Activated naive CD8-positive, alpha-beta T cell treated with anti-CD3 and anti-CD28 coated beads, Interleukin-2, amount 10 ng/mL, durations not matched to agents 7 days and 5 days (primary cell): ENCODE results near the gene TAF13. TPM values are rescaled to one million over a fixed set of nuclear protein-coding genes. Genes with fewer than 3 reads are reported as not detected.

ENCODE experiments used
- ATAC-seq: fragments of 150-1000 bp; cut with Tn5 transposase; one replicate; pipeline ENCODE4 v1.10.0; 2021; ENCODE audit warnings: low read depth, moderate library complexity
- POLR2A ChIA-PET: fragments of 350-600 bp; sonication (Branson Sonifier 250); formaldehyde crosslinking; loops from one replicate; lab custom pipeline; 2021; ENCODE audit warnings: antibody characterized with exemption; lab: Charles Lee
- DNase-seq: peaks from one replicate; pipeline ENCODE4 v3.0.0; 2021
- H3K27ac Mint-ChIP-seq: one replicate; pipeline ENCODE4 v1.8.0; 2022; ENCODE audit warnings: mild to moderate bottlenecking, mixed read lengths
- H3K27me3 Mint-ChIP-seq: one replicate; pipeline ENCODE4 v1.8.0; 2022; ENCODE audit warnings: mild to moderate bottlenecking, moderate library complexity, mixed read lengths
- H3K36me3 Mint-ChIP-seq: one replicate; pipeline ENCODE4 v1.8.0; 2021; ENCODE audit warnings: mild to moderate bottlenecking, mixed read lengths
- H3K4me1 Mint-ChIP-seq: one replicate; pipeline ENCODE4 v1.8.0; 2021; ENCODE audit warnings: mixed read lengths
- H3K4me3 Mint-ChIP-seq: one replicate; pipeline ENCODE4 v1.8.0; 2022; ENCODE audit warnings: mild to moderate bottlenecking, moderate library complexity, mixed read lengths
- H3K9me3 Mint-ChIP-seq: one replicate; pipeline ENCODE4 v1.8.0; 2021; ENCODE audit warnings: mixed read lengths
- total RNA-seq, 2 experiments: library from RNA; stranded (reverse); gene quantifications; one replicate each; pipeline ENCODE4 v1.2.3, GENCODE V29; 2021

TAF13 gene, protein sequence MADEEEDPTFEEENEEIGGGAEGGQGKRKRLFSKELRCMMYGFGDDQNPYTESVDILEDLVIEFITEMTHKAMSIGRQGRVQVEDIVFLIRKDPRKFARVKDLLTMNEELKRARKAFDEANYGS
- 10 to 100 TPM; 17.3 to 19.0 TPM for total RNA-seq

DNA sequence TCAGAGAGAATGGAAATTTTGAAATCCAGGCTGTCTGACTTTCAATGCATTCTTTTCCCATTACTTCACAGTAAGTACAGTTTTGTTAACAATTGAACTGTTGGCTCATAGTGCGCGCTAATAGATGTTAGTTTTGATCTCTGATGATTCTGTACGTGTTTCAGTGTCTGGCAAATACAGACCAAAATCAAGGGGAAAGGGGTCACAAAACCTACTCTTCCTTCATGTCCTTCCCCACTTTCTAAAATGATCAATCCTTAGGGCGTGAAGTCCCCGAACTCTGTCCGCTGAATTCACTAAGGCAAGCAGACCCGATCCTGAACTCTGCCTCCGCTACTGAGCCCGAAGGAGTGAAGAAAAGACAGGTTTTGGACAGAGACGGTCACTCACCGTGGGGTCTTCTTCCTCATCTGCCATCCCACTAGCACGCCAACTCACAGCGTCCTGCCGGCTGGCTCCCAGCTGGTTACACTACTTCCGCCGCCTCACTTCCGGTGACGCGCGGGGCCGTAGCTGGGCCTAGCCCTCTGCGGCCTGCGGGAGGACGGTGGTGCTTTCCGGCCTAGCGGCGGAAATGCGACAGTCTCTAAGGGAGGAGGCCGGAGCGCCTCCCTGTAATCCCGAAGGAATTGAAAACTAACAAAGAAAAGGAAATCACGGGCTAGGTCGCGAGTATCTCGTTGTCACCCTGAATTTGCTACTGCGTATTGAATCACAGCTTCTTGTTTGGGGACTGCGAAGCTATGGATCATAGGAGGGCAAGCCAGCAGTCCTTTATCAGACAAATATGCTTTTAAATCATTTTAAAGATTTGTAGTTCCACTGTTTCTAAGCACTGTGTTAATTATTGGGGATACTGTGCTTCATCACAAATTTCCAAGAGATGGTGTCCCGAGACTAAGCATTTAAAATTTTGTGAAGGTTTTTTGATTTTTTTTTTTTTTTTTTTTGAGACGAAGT, at the start of gene TAF13:
Gene TAF13 (minus strand): TSS at position 473 of the 960 bp plus-strand sequence. CDS start 56 bp downstream, at position 417.
- POLR2A ChIA-PET: interaction anchor here (0.6 to 2.7 kb wide), 8 partner anchors 9 to 463 kb away, joined by 3 to 31 read pairs (median 6); partner anchors contain the start of genes CLCC1, TMEM167B and WDR47
- Mint-ChIP-seq H3K27me3 (no peaks in the 10 kb centered on the region), H3K4me3 (peak within 1 kb of the TSS; percentile 97), H3K36me3 (peaks cover 6% of the 10 kb centered on the region), H3K9me3 (no peaks in the 10 kb centered on the region), H3K27ac (peak within 1 kb of the TSS; percentile 97), H3K4me1 (peaks cover 8% of the 10 kb centered on the region)
- ATAC-seq (peak; percentile 99), DNase-seq (peak; percentile 89)

DNA sequence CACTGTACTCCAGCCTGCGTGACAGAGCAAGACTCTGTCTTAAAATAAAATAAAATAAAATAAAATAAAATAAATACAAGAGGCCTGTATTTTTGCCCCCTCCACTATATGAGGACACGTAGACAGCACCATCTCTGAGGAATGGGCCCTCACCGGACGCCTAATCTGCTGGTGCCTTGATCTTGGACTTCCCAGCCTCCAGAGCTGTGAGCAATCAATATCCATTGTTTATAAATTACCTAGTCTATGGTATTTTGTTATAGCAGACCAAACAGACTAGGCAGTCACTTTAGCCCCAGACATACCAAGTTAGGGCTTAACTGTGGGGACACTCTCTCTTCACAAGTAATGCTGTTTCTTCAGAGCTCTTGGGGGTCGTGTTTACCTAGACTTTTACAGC, 44.6 kb upstream of the TAF13 start:
- POLR2A ChIA-PET: interaction anchor here (1.0 kb wide), 1 partner anchor 10 kb away, joined by 4 read pairs; no protein-coding TSS in a partner anchor

DNA sequence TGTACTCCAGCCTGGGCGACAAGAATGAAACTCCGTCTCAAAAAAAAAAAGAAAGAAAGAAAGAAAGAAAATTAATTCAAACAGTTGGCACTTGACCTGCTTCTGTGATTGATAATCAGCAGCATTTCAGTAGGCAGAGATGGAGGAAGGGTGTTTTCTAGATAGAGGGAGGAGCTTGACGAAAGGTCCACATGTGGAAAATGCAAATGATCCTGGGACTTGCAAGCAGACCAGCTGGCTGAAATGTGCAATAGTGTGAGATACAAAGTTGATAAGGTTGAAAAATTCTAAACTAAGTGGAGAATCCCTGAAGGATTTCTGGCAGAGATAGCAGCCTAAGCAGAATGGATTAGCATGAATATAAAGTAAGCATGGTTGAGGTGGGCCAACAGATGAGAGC, 42.3 kb upstream of the TAF13 start:
- peaks cover 8% of the 10 kb centered on the region for H3K27me3 Mint-ChIP-seq
- H3K9me3 Mint-ChIP-seq: no peaks in the 10 kb centered on the region
- H3K4me3 Mint-ChIP-seq: no peak overlapping the region
- H3K36me3 Mint-ChIP-seq: no peaks in the 10 kb centered on the region
- ATAC-seq (no peak), DNase-seq (no peak)
- peaks cover 15% of the 10 kb centered on the region for H3K4me1 Mint-ChIP-seq
- no peak overlapping the region for H3K27ac Mint-ChIP-seq
- POLR2A ChIA-PET: no interaction called here

More for the DNA sequence above, 44.6 kb upstream of the TAF13 start:
- Mint-ChIP-seq H3K4me3 (no peak overlapping the region), H3K4me1 (no peaks in the 10 kb centered on the region), H3K9me3 (no peaks in the 10 kb centered on the region), H3K36me3 (no peaks in the 10 kb centered on the region), H3K27ac (no peak overlapping the region), H3K27me3 (no peaks in the 10 kb centered on the region)
- no peak for ATAC-seq
- no peak for DNase-seq

DNA sequence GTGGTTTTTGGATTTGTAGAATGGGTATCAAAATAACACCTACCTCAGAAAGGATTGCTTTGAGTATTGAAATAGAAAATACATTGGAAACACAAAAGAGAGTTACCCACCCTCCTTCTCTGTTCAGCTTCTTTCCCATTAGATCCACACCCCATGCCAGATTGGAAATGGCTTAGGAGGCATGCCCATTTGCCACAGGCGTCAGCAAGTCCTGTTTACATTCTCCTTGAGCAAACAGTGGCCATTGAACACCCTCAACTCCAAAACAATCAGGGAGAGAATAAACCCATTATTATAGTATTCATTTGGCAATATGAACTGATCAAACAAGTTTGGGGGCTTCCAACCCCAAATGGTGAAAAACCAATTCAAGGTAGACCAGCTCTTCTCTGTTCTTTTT, 40.5 kb upstream of the TAF13 start:
- ATAC-seq (no peak), DNase-seq (no peak)
- Mint-ChIP-seq H3K27ac (no peak overlapping the region), H3K27me3 (peaks cover 18% of the 10 kb centered on the region), H3K36me3 (no peaks in the 10 kb centered on the region), H3K4me1 (peaks cover 27% of the 10 kb centered on the region), H3K4me3 (no peak overlapping the region), H3K9me3 (no peaks in the 10 kb centered on the region)
- POLR2A ChIA-PET: interaction anchor here (1.0 kb wide), 1 partner anchor 16 kb away, joined by 3 read pairs; no protein-coding TSS in a partner anchor

DNA sequence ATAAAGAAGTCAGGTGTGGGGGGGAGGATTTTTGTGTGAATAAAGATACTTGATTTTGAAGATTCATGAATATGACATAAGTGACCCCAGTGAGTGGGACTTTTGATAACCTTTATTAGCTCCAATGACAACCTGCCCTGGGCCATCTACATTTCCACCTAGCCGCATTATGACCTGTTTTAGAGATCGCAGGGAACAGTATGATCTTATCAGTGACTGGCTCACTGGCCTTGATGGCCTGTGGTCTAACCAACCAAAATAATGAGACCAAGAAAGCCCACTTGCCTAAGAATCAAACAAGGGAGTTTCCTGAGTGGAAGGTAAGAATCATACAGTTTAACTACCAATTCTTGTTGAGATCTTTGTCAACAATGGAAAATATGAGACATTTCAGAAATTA, 39.9 kb upstream of the TAF13 start:
- POLR2A ChIA-PET: interaction anchor here (1.0 to 6.3 kb wide), 2 partner anchors 16 kb away, joined by 3 to 53 read pairs; no protein-coding TSS in a partner anchor
- Mint-ChIP-seq H3K9me3 (no peaks in the 10 kb centered on the region), H3K27ac (no peak overlapping the region), H3K36me3 (no peaks in the 10 kb centered on the region), H3K4me1 (peaks cover 27% of the 10 kb centered on the region), H3K4me3 (no peak overlapping the region), H3K27me3 (peaks cover 18% of the 10 kb centered on the region)
- ATAC-seq (no peak), DNase-seq (no peak)

DNA sequence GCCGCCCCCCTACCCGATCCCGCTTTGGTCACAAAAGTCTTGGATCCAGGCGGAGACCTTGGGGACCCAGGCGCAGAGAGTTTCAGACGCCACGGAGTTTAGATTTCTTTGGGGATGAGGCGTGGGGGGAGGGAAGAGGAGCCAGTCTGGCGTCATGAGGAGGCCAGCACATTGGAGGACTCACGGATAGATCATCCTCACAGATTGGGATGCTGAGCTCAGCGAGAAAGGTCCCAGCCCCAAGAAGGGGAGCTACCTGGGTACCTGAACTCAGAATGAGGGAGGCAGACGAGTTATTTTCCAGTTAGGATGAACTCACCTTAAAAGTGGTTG, 38.5 kb upstream of the TAF13 start:
- POLR2A ChIA-PET: interaction anchor here (6.3 kb wide), 1 partner anchor 14 kb away, joined by 53 read pairs; no protein-coding TSS in a partner anchor
- H3K27ac Mint-ChIP-seq: no peak overlapping the region
- ATAC-seq: no peak

DNA sequence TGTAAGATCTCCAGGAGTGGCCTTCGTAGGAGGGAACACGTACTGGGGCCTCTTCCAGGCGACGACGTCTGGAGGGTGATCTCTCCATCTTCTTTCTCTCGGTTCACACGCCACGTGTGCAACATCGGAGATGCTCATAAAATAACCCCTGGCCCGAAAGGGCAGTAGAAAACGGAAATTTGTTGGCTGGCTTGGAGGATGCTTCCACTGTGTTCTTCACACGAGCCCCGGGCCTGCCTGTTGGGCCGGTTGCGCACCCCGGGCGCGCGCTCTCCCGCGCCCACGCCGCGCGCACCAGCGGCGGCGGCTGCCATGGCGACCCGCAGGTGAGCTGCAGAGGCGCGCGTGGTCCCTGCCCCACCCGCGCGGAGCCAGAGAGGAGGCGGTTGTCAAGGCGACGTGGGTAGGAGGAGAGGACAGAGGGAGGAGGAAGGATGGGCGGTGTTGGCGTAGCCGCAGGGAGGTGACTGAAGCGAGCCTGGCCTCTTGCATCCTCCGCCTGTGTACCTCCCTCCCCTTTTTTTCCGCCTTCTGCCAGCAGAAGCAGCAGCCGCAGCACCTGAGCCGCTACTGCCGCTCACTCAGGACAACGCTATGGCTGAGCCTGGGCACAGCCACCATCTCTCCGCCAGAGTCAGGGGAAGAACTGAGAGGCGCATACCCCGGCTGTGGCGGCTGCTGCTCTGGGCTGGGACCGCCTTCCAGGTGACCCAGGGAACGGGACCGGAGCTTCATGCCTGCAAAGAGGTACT, 38.0 kb upstream of the TAF13 start, which contains the start of gene ELAPOR1:
Gene ELAPOR1 (plus strand): TSS at position 526 of the 752 bp plus-strand sequence. CDS start 69 bp downstream, at position 595.
- Mint-ChIP-seq H3K27me3 (peaks cover 18% of the 10 kb centered on the region), H3K4me3 (peak within 1 kb of the TSS; percentile 86), H3K27ac (peak within 1 kb of the TSS; percentile 37), H3K4me1 (peaks cover 36% of the 10 kb centered on the region), H3K36me3 (no peaks in the 10 kb centered on the region), H3K9me3 (no peaks in the 10 kb centered on the region)
- POLR2A ChIA-PET: interaction anchor here (1.9 to 6.3 kb wide), 2 partner anchors 14 to 421 kb away, joined by 5 to 53 read pairs; partner anchors contain the start of gene PRPF38B
- DNase-seq (peak; percentile 79), ATAC-seq (peak; percentile 89)

More for the DNA sequence above, 38.5 kb upstream of the TAF13 start:
- Mint-ChIP-seq H3K4me3 (peak overlapping the region; percentile 82), H3K36me3 (no peaks in the 10 kb centered on the region), H3K9me3 (no peaks in the 10 kb centered on the region), H3K4me1 (peaks cover 36% of the 10 kb centered on the region), H3K27me3 (peaks cover 18% of the 10 kb centered on the region)
- DNase-seq: no peak

DNA sequence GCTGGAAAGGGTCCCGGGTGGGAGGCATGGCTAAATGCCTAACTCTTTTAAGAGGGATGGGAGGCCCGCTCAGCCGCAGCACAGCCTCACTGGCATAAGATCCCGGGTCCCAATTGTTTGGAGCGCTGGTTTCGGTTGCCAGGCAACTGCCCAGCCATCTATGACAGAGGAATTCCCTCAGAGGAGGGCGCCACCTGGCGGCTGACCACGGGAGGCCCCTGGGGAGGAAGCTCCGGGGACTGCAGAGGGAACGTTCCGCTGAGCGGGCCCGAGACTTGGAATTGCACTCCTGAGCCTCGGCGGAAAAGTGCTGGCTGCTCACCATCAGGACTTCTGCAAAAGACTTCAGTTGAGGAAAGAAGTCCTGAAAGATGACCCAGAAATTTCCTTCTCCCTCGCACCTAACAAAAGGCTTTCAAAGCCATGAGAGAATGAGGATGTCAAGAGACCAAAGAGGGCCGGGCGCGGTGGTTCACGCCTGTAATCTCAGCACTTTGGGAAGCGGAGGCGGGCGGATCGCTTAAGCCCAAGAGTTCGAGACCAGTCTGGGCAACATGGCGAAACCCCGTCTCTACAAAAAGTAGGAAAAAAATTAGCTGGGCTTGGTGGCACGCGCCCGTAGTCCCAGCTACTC, 37.0 kb upstream of the TAF13 start:
- DNase-seq (peak; percentile 93), ATAC-seq (peak; percentile 60)
- peak overlapping the region; percentile 86 for H3K4me3 Mint-ChIP-seq
- POLR2A ChIA-PET: interaction anchor here (0.6 to 6.3 kb wide), 5 partner anchors 13 to 466 kb away, joined by 3 to 53 read pairs (median 4); partner anchors contain the start of gene PRPF38B
- peaks cover 36% of the 10 kb centered on the region for H3K4me1 Mint-ChIP-seq
- H3K9me3 Mint-ChIP-seq: no peaks in the 10 kb centered on the region
- H3K27ac Mint-ChIP-seq: peak overlapping the region; percentile 37
- no peaks in the 10 kb centered on the region for H3K36me3 Mint-ChIP-seq
- H3K27me3 Mint-ChIP-seq: peaks cover 22% of the 10 kb centered on the region

DNA sequence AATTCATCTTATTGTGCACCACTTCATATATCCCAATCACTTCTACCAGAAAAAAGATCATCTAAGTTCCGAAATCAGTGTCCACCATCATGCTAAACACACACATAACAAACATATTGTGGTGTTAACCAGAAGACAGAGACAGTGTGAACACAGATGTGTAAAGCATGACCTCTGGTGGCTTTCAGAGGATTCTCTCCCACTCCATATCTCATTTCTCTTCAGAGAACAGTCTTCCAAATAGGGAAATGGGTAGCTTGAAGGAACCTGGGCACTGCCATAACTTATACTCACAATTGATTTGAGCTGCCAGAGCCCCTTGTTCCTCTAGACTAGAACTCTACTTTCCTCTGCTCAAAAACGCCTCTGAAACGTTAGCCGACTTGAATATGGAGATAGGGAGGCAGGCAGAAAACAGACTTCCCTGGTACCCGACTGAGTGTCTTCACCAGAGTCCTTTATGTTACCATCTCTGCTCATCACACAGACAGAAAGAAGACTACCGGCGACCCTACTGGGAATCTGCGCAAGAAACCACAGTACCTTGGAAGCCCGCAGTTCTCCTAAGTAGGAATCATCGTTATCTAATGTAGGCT, 36.4 kb upstream of the TAF13 start:
- DNase-seq: no peak

DNA sequence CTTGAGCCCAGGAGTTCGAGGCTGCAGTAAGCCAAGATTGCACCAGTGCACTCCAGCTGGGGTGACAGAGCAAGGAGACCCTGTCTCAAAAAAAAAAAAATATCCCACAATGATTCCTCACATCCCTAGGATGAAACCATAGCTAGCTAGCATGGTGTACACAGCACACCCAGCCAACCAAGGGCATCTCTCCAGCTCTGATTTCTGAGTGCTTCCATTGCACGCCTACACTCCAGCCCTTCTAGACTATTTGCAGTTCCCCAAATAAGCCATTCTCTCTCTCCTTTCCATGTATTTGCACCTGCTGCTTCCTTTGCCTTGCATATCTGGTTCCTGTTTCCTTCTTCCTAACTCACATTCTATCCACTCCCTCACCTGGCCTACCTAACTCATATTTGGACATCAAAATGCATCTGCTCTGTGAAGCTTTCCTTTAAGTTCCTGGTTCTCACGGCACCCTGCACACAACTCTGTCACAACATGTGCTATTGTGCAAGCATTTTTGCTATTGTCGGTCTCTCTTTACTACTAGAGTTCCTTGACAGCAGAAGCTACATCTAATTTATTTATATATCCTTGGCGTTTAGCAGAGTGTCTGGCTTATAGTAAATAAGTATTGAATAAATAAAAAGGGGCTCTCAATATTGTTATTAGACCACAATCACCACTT, 35.7 kb upstream of the TAF13 start:
- H3K4me1 Mint-ChIP-seq: peaks cover 45% of the 10 kb centered on the region
- no peak overlapping the region for H3K4me3 Mint-ChIP-seq
- no peaks in the 10 kb centered on the region for H3K9me3 Mint-ChIP-seq
- H3K27me3 Mint-ChIP-seq: peaks cover 24% of the 10 kb centered on the region
- DNase-seq: no peak
- H3K36me3 Mint-ChIP-seq: no peaks in the 10 kb centered on the region
- POLR2A ChIA-PET: interaction anchor here (1.9 to 6.3 kb wide), 2 partner anchors 11 to 419 kb away, joined by 5 to 53 read pairs; partner anchors contain the start of gene PRPF38B
- H3K27ac Mint-ChIP-seq: no peak overlapping the region
- no peak for ATAC-seq

More for the DNA sequence above, 36.4 kb upstream of the TAF13 start:
- no peaks in the 10 kb centered on the region for H3K9me3 Mint-ChIP-seq
- no peaks in the 10 kb centered on the region for H3K36me3 Mint-ChIP-seq
- H3K27ac Mint-ChIP-seq: no peak overlapping the region
- POLR2A ChIA-PET: interaction anchor here (1.2 to 6.3 kb wide), 3 partner anchors 12 to 465 kb away, joined by 4 to 53 read pairs (median 5); partner anchors contain the start of gene PRPF38B
- H3K4me1 Mint-ChIP-seq: peaks cover 39% of the 10 kb centered on the region
- H3K27me3 Mint-ChIP-seq: peaks cover 24% of the 10 kb centered on the region
- H3K4me3 Mint-ChIP-seq: peak overlapping the region; percentile 86
- ATAC-seq: no peak

DNA sequence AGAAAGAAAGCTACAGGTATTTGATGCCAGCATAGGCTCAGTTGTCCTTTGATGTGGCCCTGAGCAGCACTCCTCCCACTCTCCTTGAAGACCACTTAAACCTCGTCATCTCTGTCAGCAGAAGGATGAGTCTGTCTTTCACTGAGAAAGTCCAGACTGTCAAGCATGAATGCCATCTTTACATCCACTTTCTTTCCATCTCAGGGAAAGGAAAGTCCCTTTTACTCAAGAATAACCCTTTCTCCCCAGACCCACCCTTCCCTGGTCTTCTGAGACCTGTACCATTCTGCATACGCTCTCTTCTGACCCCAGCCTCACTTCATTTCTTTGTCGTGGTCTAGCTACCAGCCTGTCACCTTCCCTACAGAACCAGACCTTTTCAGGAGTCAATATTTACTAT, 34.1 kb upstream of the TAF13 start:
- POLR2A ChIA-PET: interaction anchor here (6.3 kb wide), 1 partner anchor 10 kb away, joined by 53 read pairs; no protein-coding TSS in a partner anchor
- Mint-ChIP-seq H3K4me1 (peaks cover 51% of the 10 kb centered on the region), H3K27me3 (peaks cover 27% of the 10 kb centered on the region), H3K36me3 (no peaks in the 10 kb centered on the region), H3K9me3 (no peaks in the 10 kb centered on the region), H3K27ac (no peak overlapping the region), H3K4me3 (no peak overlapping the region)
- DNase-seq: no peak
- ATAC-seq: no peak
